ENCODE results near the gene EEF2KMT.
"Not testable (repeated sequence)": the region's sequence is repeated elsewhere in the genome, so short reads cannot be mapped to it uniquely, and the experiment has no call there.

- not testable (repeated sequence) for TF ChIP-seq CTCF (IDR thresholded peaks at IDR 0.05; ENCODE audit: borderline replicate concordance, extremely low read depth, low read length, poor library complexity, severe bottlenecking); EZH2 (IDR thresholded peaks at IDR 0.05; ENCODE audit: borderline replicate concordance, low read depth, low read length, severe bottlenecking)
Measured at GRCh38 chr16:5090592-5090991, 7.0 kb downstream of the EEF2KMT start.
